IPS-15b (cell line): ENCODE data around the gene CYTH4.

ENCODE experiments used
- H3K27me3 ChIP-seq: one replicate; pipeline ENCODE4 v1.6.1; 2013; ENCODE audit warnings: low read length; ENCODE audit not compliant: control insufficient read depth, insufficient read depth
- H3K36me3 ChIP-seq: one replicate; pipeline ENCODE4 v1.6.1; 2013; ENCODE audit warnings: low read length; ENCODE audit not compliant: control insufficient read depth, insufficient read depth
- H3K4me1 ChIP-seq: one replicate; pipeline ENCODE4 v1.6.1; 2013; ENCODE audit warnings: mild to moderate bottlenecking, low read length; ENCODE audit not compliant: control insufficient read depth, insufficient read depth
- H3K4me3 ChIP-seq: one replicate; pipeline ENCODE4 v1.5.1; 2013; ENCODE audit warnings: low read depth, low read length
- H3K9ac ChIP-seq: one replicate; pipeline ENCODE4 v1.6.1; 2013; ENCODE audit warnings: low read depth, mild to moderate bottlenecking, low read length
- H3K9me3 ChIP-seq: one replicate; pipeline ENCODE4 v1.6.1; 2013; ENCODE audit warnings: mild to moderate bottlenecking, low read length; ENCODE audit not compliant: control insufficient read depth, insufficient read depth

Gene CYTH4

GRCh38 chr22:37285937-37286336 is 3.6 kb downstream of the CYTH4 start:
- Histone ChIP-seq H3K9me3 (no peaks in the 10 kb centered on the region), H3K36me3 (no peaks in the 10 kb centered on the region), H3K9ac (no peak overlapping the region), H3K4me3 (no peak overlapping the region), H3K27me3 (no peaks in the 10 kb centered on the region), H3K4me1 (peaks cover 9% of the 10 kb centered on the region)

GRCh38 chr22:37287550-37287951 is 5.2 kb downstream of the CYTH4 start:
- no peaks in the 10 kb centered on the region for H3K36me3 ChIP-seq
- peaks cover 9% of the 10 kb centered on the region for H3K4me1 ChIP-seq

GRCh38 chr22:37288521-37288920 is 6.2 kb downstream of the CYTH4 start:
- no peak overlapping the region for H3K9ac ChIP-seq

More at GRCh38 chr22:37287550-37287951, 5.2 kb downstream of the CYTH4 start:
- Histone ChIP-seq H3K9ac (no peak overlapping the region), H3K4me3 (no peak overlapping the region), H3K9me3 (no peaks in the 10 kb centered on the region), H3K27me3 (no peaks in the 10 kb centered on the region)

GRCh38 chr22:37289156-37289735 is 6.9 kb downstream of the CYTH4 start:
- H3K4me1 ChIP-seq, result peaks cover 3% of the 10 kb centered on the region

More at GRCh38 chr22:37288521-37288920, 6.2 kb downstream of the CYTH4 start:
- no peaks in the 10 kb centered on the region for H3K9me3 ChIP-seq
- H3K36me3 ChIP-seq, result no peaks in the 10 kb centered on the region
- H3K4me1 ChIP-seq, result peaks cover 8% of the 10 kb centered on the region
- H3K4me3 ChIP-seq, result no peak overlapping the region
- no peaks in the 10 kb centered on the region for H3K27me3 ChIP-seq

GRCh38 chr22:37290737-37291136 is 8.4 kb downstream of the CYTH4 start:
- H3K9me3 ChIP-seq, result no peaks in the 10 kb centered on the region
- no peaks in the 10 kb centered on the region for H3K4me1 ChIP-seq
- no peak overlapping the region for H3K4me3 ChIP-seq
- no peaks in the 10 kb centered on the region for H3K36me3 ChIP-seq
- no peaks in the 10 kb centered on the region for H3K27me3 ChIP-seq
- no peak overlapping the region for H3K9ac ChIP-seq

More at GRCh38 chr22:37289156-37289735, 6.9 kb downstream of the CYTH4 start:
- Histone ChIP-seq H3K4me3 (no peak overlapping the region), H3K27me3 (no peaks in the 10 kb centered on the region), H3K9me3 (no peaks in the 10 kb centered on the region), H3K9ac (no peak overlapping the region), H3K36me3 (no peaks in the 10 kb centered on the region)

- no peaks in the 10 kb centered on the region for H3K9me3 ChIP-seq
- no peaks in the 10 kb centered on the region for H3K27me3 ChIP-seq
- H3K4me1 ChIP-seq, result no peaks in the 10 kb centered on the region
- no peak overlapping the region for H3K4me3 ChIP-seq
- no peaks in the 10 kb centered on the region for H3K36me3 ChIP-seq
- H3K9ac ChIP-seq, result no peak overlapping the region
These were observed 9.4 kb downstream of the CYTH4 start for GRCh38 chr22:37291559-37292298.

- Histone ChIP-seq H3K36me3 (no peaks in the 10 kb centered on the region), H3K4me3 (no peak overlapping the region), H3K4me1 (no peaks in the 10 kb centered on the region), H3K9me3 (no peaks in the 10 kb centered on the region), H3K9ac (no peak overlapping the region), H3K27me3 (no peaks in the 10 kb centered on the region)
These were observed 10.3 kb downstream of the CYTH4 start for GRCh38 chr22:37292641-37293040.

GRCh38 chr22:37293172-37293571 is 10.9 kb downstream of the CYTH4 start:
- Histone ChIP-seq H3K36me3 (no peaks in the 10 kb centered on the region), H3K9me3 (no peaks in the 10 kb centered on the region), H3K9ac (no peak overlapping the region), H3K4me1 (no peaks in the 10 kb centered on the region), H3K4me3 (no peak overlapping the region), H3K27me3 (no peaks in the 10 kb centered on the region)

- no peaks in the 10 kb centered on the region for H3K9me3 ChIP-seq
- H3K27me3 ChIP-seq, result no peaks in the 10 kb centered on the region
- H3K9ac ChIP-seq, result no peak overlapping the region
- H3K36me3 ChIP-seq, result no peaks in the 10 kb centered on the region
- no peak overlapping the region for H3K4me3 ChIP-seq
- H3K4me1 ChIP-seq, result no peaks in the 10 kb centered on the region
These were observed 12.4 kb downstream of the CYTH4 start for GRCh38 chr22:37294747-37295146.

GRCh38 chr22:37295213-37295886 is 13.0 kb downstream of the CYTH4 start:
- Histone ChIP-seq H3K4me1 (no peaks in the 10 kb centered on the region), H3K27me3 (no peaks in the 10 kb centered on the region), H3K36me3 (no peaks in the 10 kb centered on the region), H3K9me3 (no peaks in the 10 kb centered on the region), H3K9ac (no peak overlapping the region), H3K4me3 (no peak overlapping the region)

- H3K9me3 ChIP-seq, result no peaks in the 10 kb centered on the region
- H3K9ac ChIP-seq, result no peak overlapping the region
- no peaks in the 10 kb centered on the region for H3K4me1 ChIP-seq
- H3K4me3 ChIP-seq, result no peak overlapping the region
- H3K27me3 ChIP-seq, result no peaks in the 10 kb centered on the region
- no peaks in the 10 kb centered on the region for H3K36me3 ChIP-seq
These were observed 13.6 kb downstream of the CYTH4 start for GRCh38 chr22:37295946-37296345.
